HEK293 (cell line): ENCODE measurements around the gene DNAI1.

Experiments used
- CTCF ChIA-PET: fragments of 350-600 bp; formaldehyde crosslinking; extraction: SDS; loops from one replicate; lab custom pipeline; 2021; ENCODE audit warnings: antibody characterized with exemption; lab: Yijun Ruan, JAX
- POLR2A ChIA-PET: fragments of 300-600 bp; formaldehyde crosslinking; extraction: SDS; loops from one replicate; lab custom pipeline; 2020; ENCODE audit warnings: antibody characterized with exemption, inconsistent platforms; lab: Yijun Ruan, JAX
- H3K27ac ChIP-seq: fragments of 200-500 bp; sonication (Bioruptor generic); 2 replicates; pipeline ENCODE4 v1.5.1; 2014; ENCODE audit warnings: low read depth, low read length, control low read depth, inconsistent platforms; ENCODE audit errors: extremely low read depth
- H3K36me3 ChIP-seq, 2 experiments: fragments of 200-500 bp in 1 of 2; sonication (Bioruptor generic) in 1 of 2; 1 replicate in 1 of 2; 2 replicates in 1 of 2; pipeline ENCODE4 v1.5.1; 2014 to 2017; ENCODE audit warnings: inconsistent platforms in 2 of 2, low read length in 2 of 2; ENCODE audit not compliant: control insufficient read depth in 2 of 2, insufficient read depth in 1 of 2
- H3K4me1 ChIP-seq: fragments of 200-500 bp; sonication (Bioruptor generic); 2 replicates; pipeline ENCODE4 v1.5.1; 2014; ENCODE audit warnings: mild to moderate bottlenecking, low read length, inconsistent platforms; ENCODE audit not compliant: control insufficient read depth, insufficient read depth
- H3K4me3 ChIP-seq: 2 replicates; pipeline ENCODE4 v1.5.1; 2011; ENCODE audit warnings: low read depth, mild to moderate bottlenecking, control low read depth, low read length, moderate library complexity
- H3K9me3 ChIP-seq: fragments of 200-500 bp; sonication (Bioruptor generic); 2 replicates; pipeline ENCODE4 v1.5.1; 2014; ENCODE audit warnings: low read depth, low read length, inconsistent platforms; ENCODE audit not compliant: control insufficient read depth, insufficient read depth
- HOXC10 ChIP-seq: sonication (generic); formaldehyde crosslinking; IDR thresholded peaks from 2 replicates; pipeline ENCODE4 v1.8.1; 2023; ENCODE audit warnings: mild to moderate bottlenecking, missing genetic modification reagents
- MZF1 ChIP-seq: fragments of 450-650 bp; formaldehyde crosslinking; IDR thresholded peaks from 2 replicates; pipeline ENCODE4 v1.5.1; 2017; ENCODE audit warnings: missing biosample characterization, missing genetic modification characterization, borderline replicate concordance
- OSR2 ChIP-seq: fragments of 450-650 bp; formaldehyde crosslinking; IDR thresholded peaks from 2 replicates; pipeline ENCODE4 v1.5.1; 2016; ENCODE audit warnings: missing biosample characterization, missing genetic modification characterization
- RBAK ChIP-seq: fragments of 450-650 bp; formaldehyde crosslinking; IDR thresholded peaks from 2 replicates; pipeline ENCODE4 v1.5.1; 2016; ENCODE audit warnings: missing biosample characterization, missing genetic modification characterization
- SP3 ChIP-seq: fragments of 450-650 bp; formaldehyde crosslinking; IDR thresholded peaks from 2 replicates; pipeline ENCODE4 v1.5.1; 2016; ENCODE audit warnings: missing biosample characterization, missing genetic modification characterization
- ZFP3 ChIP-seq: fragments of 450-650 bp; formaldehyde crosslinking; IDR thresholded peaks from 2 replicates; pipeline ENCODE4 v1.5.1; 2016; ENCODE audit warnings: low read depth, missing biosample characterization, missing genetic modification characterization
- ZIC2 ChIP-seq: fragments of 450-650 bp; formaldehyde crosslinking; IDR thresholded peaks from 2 replicates; pipeline ENCODE4 v1.5.1; 2016; ENCODE audit warnings: missing biosample characterization, missing genetic modification characterization
- ZNF169 ChIP-seq: fragments of 450-650 bp; formaldehyde crosslinking; IDR thresholded peaks from 2 replicates; pipeline ENCODE4 v1.5.1; 2016; ENCODE audit warnings: missing biosample characterization, missing genetic modification characterization
- ZNF175 ChIP-seq: fragments of 450-650 bp; formaldehyde crosslinking; IDR thresholded peaks from 2 replicates; pipeline ENCODE4 v1.5.1; 2016; ENCODE audit warnings: missing biosample characterization, missing genetic modification characterization
- ZNF184 ChIP-seq: fragments of 450-650 bp; IDR thresholded peaks from 2 replicates; pipeline ENCODE4 v1.5.1; 2018; ENCODE audit warnings: missing biosample characterization, mild to moderate bottlenecking, missing genetic modification characterization
- ZNF221 ChIP-seq: fragments of 450-650 bp; formaldehyde crosslinking; IDR thresholded peaks from 2 replicates; pipeline ENCODE4 v1.5.1; 2017; ENCODE audit warnings: missing biosample characterization, missing genetic modification characterization, borderline replicate concordance
- ZNF274 ChIP-seq, 2 experiments: fragments of 200-500 bp in 1 of 2; fragments of 450-650 bp in 1 of 2; sonication (Bioruptor generic) in 1 of 2; formaldehyde crosslinking in 1 of 2; IDR thresholded peaks; 2 replicates each; pipeline versions ENCODE4 v1.5.1 to v1.6.1; 2014 to 2016; ENCODE audit warnings: borderline replicate concordance in 1 of 2, inconsistent platforms in 1 of 2, low read length in 1 of 2, missing biosample characterization in 1 of 2, missing genetic modification characterization in 1 of 2
- ZNF335 ChIP-seq: fragments of 450-650 bp; formaldehyde crosslinking; conservative IDR thresholded peaks from 2 replicates; pipeline ENCODE4 v1.5.1; 2016; ENCODE audit warnings: missing biosample characterization, missing genetic modification characterization
- ZNF626 ChIP-seq: fragments of 450-650 bp; sonication (Bioruptor Pico); formaldehyde crosslinking; IDR thresholded peaks from 2 replicates; pipeline ENCODE4 v1.5.1; 2018; ENCODE audit warnings: missing biosample characterization, missing genetic modification characterization, inconsistent platforms
- ZNF777 ChIP-seq: fragments of 450-650 bp; formaldehyde crosslinking; IDR thresholded peaks from 2 replicates; pipeline ENCODE4 v1.5.1; 2017; ENCODE audit warnings: missing biosample characterization, missing genetic modification characterization, borderline replicate concordance
- ZNF830 ChIP-seq: fragments of 450-650 bp; IDR thresholded peaks from 2 replicates; pipeline ENCODE4 v1.5.0; 2018; ENCODE audit warnings: missing biosample characterization, missing genetic modification characterization, low read depth, mild to moderate bottlenecking, moderate library complexity
- ZSCAN16 ChIP-seq: fragments of 450-650 bp; formaldehyde crosslinking; IDR thresholded peaks from 2 replicates; pipeline ENCODE4 v1.5.1; 2016; ENCODE audit warnings: missing biosample characterization, missing genetic modification characterization
- TF ChIP-seq, protein P1 (sequence below): fragments of 450-650 bp; formaldehyde crosslinking; IDR thresholded peaks from 2 replicates; pipeline ENCODE4 v1.5.1; 2016; ENCODE audit warnings: missing biosample characterization, missing genetic modification characterization
- TF ChIP-seq, protein P2 (sequence below): fragments of 450-650 bp; formaldehyde crosslinking; IDR thresholded peaks from 2 replicates; pipeline ENCODE4 v1.5.1; 2016; ENCODE audit warnings: missing biosample characterization, missing genetic modification characterization
- TF ChIP-seq, protein P3 (sequence below): fragments of 450-650 bp; formaldehyde crosslinking; IDR thresholded peaks from 2 replicates; pipeline ENCODE4 v1.5.1; 2017; ENCODE audit warnings: missing biosample characterization, missing genetic modification characterization
- TF ChIP-seq, protein P4 (sequence below): fragments of 450-650 bp; formaldehyde crosslinking; IDR thresholded peaks from 2 replicates; pipeline ENCODE4 v1.5.1; 2017; ENCODE audit warnings: missing biosample characterization, missing genetic modification characterization
- TF ChIP-seq, protein P5 (sequence below): fragments of 450-650 bp; formaldehyde crosslinking; IDR thresholded peaks from 2 replicates; pipeline ENCODE4 v1.5.1; 2016; ENCODE audit warnings: missing biosample characterization, missing genetic modification characterization
- TF ChIP-seq, protein P6 (sequence below): fragments of 450-650 bp; formaldehyde crosslinking; IDR thresholded peaks from 2 replicates; pipeline ENCODE4 v1.5.1; 2016; ENCODE audit warnings: missing biosample characterization, missing genetic modification characterization, borderline replicate concordance
- TF ChIP-seq, protein P7 (sequence below): fragments of 450-650 bp; formaldehyde crosslinking; IDR thresholded peaks from 2 replicates; pipeline ENCODE4 v1.5.1; 2017; ENCODE audit warnings: missing biosample characterization, missing genetic modification characterization

DNAI1 gene

DNA sequence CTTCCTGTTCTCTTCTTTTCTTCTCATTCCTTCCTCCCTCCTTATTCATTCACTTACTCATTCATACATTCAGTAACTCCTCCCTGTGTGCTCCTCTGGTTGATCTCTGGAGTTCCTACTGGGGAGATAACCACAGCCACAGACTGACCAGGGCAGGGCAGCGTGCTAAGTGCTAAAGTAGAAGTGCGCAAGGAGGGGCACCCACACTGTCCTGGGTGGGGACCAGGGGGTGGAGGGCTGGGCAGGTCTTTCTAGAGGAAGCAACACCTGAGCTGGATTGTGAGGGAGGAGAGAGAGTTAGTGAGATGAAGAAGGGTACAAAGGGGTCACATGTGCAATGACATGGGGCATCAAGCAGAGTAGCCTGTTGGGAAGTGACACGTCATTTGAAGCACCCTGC lies 50.3 kb downstream of the DNAI1 start (continued):
- TF ChIP-seq, protein P1, sequence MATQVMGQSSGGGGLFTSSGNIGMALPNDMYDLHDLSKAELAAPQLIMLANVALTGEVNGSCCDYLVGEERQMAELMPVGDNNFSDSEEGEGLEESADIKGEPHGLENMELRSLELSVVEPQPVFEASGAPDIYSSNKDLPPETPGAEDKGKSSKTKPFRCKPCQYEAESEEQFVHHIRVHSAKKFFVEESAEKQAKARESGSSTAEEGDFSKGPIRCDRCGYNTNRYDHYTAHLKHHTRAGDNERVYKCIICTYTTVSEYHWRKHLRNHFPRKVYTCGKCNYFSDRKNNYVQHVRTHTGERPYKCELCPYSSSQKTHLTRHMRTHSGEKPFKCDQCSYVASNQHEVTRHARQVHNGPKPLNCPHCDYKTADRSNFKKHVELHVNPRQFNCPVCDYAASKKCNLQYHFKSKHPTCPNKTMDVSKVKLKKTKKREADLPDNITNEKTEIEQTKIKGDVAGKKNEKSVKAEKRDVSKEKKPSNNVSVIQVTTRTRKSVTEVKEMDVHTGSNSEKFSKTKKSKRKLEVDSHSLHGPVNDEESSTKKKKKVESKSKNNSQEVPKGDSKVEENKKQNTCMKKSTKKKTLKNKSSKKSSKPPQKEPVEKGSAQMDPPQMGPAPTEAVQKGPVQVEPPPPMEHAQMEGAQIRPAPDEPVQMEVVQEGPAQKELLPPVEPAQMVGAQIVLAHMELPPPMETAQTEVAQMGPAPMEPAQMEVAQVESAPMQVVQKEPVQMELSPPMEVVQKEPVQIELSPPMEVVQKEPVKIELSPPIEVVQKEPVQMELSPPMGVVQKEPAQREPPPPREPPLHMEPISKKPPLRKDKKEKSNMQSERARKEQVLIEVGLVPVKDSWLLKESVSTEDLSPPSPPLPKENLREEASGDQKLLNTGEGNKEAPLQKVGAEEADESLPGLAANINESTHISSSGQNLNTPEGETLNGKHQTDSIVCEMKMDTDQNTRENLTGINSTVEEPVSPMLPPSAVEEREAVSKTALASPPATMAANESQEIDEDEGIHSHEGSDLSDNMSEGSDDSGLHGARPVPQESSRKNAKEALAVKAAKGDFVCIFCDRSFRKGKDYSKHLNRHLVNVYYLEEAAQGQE: no peak
- TF ChIP-seq ZNF184 (tag by site-specific recombination): no peak
- TF ChIP-seq ZNF221 (tag by site-specific recombination): no peak
- TF ChIP-seq ZNF175 (tag by site-specific recombination): no peak
- TF ChIP-seq, protein P2, sequence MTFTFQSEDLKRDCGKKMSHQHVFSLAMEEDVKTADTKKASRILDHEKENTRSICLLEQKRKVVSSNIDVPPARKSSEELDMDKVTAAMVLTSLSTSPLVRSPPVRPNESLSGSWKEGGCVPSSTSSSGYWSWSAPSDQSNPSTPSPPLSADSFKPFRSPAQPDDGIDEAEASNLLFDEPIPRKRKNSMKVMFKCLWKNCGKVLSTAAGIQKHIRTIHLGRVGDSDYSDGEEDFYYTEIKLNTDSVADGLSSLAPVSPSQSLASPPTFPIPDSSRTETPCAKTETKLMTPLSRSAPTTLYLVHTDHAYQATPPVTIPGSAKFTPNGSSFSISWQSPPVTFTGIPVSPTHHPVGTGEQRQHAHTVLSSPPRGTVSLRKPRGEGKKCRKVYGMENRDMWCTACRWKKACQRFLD (tag by site-specific recombination): no peak
- no peak for TF ChIP-seq OSR2
- no peak for TF ChIP-seq ZNF830
- TF ChIP-seq, protein P3, sequence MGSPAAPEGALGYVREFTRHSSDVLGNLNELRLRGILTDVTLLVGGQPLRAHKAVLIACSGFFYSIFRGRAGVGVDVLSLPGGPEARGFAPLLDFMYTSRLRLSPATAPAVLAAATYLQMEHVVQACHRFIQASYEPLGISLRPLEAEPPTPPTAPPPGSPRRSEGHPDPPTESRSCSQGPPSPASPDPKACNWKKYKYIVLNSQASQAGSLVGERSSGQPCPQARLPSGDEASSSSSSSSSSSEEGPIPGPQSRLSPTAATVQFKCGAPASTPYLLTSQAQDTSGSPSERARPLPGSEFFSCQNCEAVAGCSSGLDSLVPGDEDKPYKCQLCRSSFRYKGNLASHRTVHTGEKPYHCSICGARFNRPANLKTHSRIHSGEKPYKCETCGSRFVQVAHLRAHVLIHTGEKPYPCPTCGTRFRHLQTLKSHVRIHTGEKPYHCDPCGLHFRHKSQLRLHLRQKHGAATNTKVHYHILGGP: no peak
- no peak for TF ChIP-seq HOXC10
- TF ChIP-seq ZNF626 (tag by site-specific recombination): no peak

DNA sequence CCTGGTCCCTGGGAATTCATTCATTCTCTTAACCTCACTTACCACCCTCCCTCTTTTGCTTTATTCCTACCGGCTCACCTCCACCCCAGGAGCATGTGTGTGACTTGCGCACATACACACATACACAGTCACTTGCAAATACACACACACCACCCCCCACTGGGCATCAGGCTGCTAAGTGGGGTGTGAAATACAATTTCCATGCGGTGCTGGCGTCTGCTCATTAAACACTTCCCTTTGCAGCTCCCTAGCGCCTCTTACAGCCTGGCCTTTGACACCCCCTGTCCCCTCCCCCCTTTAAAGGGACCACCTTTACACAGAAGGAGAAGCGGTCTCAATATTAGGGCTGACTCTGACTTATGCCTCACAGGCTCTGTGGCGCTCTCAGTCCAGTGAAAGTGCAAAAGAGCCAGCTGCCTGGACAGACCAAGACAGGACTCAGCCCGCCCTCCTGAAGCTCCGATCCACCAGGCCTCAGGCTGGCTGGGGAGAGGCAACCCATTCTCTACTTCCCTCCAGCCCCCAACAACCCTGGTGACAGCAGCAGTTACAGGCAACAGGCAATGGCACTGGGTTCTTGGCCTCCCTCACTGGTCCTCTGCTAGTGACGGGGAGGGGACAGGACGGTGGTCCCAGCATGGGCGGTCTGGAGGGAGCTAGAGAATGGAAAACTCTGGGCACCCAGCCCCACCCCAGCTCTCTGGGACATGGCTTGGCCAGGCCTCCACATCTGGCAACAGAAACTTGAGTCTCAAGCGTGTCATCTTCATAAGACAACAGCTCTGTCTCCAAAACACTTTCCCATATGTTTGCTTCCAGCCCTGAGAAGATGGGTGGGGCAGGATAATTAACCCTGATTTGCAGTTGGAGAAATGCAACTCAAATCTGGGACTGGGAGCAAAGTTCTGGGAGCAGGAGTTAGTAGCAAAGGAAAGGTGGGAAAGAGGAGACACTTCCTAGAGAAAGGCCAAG lies 52.2 kb downstream of the DNAI1 start:
- ChIA-PET CTCF (interaction anchor here (0.5 to 6.1 kb wide), 8 partner anchors 9 to 393 kb away, joined by 3 to 53 read pairs (median 3); no protein-coding TSS in a partner anchor), POLR2A (no interaction called here)
- H3K36me3 ChIP-seq: no peaks in the 10 kb centered on the region
- H3K9me3 ChIP-seq: no peaks in the 10 kb centered on the region
- H3K27ac ChIP-seq: no peak overlapping the region
- H3K4me3 ChIP-seq: no peak overlapping the region
- H3K4me1 ChIP-seq: peaks cover 3% of the 10 kb centered on the region
- TF ChIP-seq ZNF335 (tag by site-specific recombination) (no peak), ZNF169 (tag by site-specific recombination) (no peak), ZFP3 (tag by site-specific recombination) (no peak), ZNF830 (no peak), ZSCAN16 (tag by site-specific recombination) (no peak), ZNF777 (tag by site-specific recombination) (no peak), ZNF274 (IDR thresholded peaks at IDR 0.05; ENCODE audit: low read length) (no peak), ZNF274 (tag by site-specific recombination; IDR thresholded peaks at IDR 0.05; ENCODE audit: borderline replicate concordance) (no peak), ZIC2 (peak; percentile 74), MZF1 (tag by site-specific recombination) (no peak), RBAK (tag by site-specific recombination) (no peak), SP3 (no peak)
- TF ChIP-seq, protein P4, sequence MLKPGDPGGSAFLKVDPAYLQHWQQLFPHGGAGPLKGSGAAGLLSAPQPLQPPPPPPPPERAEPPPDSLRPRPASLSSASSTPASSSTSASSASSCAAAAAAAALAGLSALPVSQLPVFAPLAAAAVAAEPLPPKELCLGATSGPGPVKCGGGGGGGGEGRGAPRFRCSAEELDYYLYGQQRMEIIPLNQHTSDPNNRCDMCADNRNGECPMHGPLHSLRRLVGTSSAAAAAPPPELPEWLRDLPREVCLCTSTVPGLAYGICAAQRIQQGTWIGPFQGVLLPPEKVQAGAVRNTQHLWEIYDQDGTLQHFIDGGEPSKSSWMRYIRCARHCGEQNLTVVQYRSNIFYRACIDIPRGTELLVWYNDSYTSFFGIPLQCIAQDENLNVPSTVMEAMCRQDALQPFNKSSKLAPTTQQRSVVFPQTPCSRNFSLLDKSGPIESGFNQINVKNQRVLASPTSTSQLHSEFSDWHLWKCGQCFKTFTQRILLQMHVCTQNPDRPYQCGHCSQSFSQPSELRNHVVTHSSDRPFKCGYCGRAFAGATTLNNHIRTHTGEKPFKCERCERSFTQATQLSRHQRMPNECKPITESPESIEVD (tag by site-specific recombination): no peak
- TF ChIP-seq, protein P5, sequence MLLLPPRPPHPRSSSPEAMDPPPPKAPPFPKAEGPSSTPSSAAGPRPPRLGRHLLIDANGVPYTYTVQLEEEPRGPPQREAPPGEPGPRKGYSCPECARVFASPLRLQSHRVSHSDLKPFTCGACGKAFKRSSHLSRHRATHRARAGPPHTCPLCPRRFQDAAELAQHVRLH: no peak
- TF ChIP-seq, protein P6, sequence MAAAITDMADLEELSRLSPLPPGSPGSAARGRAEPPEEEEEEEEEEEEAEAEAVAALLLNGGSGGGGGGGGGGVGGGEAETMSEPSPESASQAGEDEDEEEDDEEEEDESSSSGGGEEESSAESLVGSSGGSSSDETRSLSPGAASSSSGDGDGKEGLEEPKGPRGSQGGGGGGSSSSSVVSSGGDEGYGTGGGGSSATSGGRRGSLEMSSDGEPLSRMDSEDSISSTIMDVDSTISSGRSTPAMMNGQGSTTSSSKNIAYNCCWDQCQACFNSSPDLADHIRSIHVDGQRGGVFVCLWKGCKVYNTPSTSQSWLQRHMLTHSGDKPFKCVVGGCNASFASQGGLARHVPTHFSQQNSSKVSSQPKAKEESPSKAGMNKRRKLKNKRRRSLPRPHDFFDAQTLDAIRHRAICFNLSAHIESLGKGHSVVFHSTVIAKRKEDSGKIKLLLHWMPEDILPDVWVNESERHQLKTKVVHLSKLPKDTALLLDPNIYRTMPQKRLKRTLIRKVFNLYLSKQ (tag by site-specific recombination): no peak
- TF ChIP-seq, protein P7, sequence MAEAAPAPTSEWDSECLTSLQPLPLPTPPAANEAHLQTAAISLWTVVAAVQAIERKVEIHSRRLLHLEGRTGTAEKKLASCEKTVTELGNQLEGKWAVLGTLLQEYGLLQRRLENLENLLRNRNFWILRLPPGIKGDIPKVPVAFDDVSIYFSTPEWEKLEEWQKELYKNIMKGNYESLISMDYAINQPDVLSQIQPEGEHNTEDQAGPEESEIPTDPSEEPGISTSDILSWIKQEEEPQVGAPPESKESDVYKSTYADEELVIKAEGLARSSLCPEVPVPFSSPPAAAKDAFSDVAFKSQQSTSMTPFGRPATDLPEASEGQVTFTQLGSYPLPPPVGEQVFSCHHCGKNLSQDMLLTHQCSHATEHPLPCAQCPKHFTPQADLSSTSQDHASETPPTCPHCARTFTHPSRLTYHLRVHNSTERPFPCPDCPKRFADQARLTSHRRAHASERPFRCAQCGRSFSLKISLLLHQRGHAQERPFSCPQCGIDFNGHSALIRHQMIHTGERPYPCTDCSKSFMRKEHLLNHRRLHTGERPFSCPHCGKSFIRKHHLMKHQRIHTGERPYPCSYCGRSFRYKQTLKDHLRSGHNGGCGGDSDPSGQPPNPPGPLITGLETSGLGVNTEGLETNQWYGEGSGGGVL (tag by site-specific recombination): no peak
